GM12872 (cell line): ENCODE data around the gene PCDHA1.

Experiments
- TF ChIP-seq, protein P1 (sequence below): IDR thresholded peaks from 3 replicates; pipeline ENCODE4 v1.5.1; 2011; ENCODE audit warnings: low read depth, mild to moderate bottlenecking, low read length, moderate library complexity; ENCODE audit not compliant: insufficient read depth

Gene PCDHA1

GRCh38 chr5:140806834-140807775 is 21.2 kb downstream of the PCDHA1 start, which contains the start of gene PCDHA4:
Gene PCDHA4, plus strand, starts transcription at chr5:140807068.
- TF ChIP-seq, protein P1, sequence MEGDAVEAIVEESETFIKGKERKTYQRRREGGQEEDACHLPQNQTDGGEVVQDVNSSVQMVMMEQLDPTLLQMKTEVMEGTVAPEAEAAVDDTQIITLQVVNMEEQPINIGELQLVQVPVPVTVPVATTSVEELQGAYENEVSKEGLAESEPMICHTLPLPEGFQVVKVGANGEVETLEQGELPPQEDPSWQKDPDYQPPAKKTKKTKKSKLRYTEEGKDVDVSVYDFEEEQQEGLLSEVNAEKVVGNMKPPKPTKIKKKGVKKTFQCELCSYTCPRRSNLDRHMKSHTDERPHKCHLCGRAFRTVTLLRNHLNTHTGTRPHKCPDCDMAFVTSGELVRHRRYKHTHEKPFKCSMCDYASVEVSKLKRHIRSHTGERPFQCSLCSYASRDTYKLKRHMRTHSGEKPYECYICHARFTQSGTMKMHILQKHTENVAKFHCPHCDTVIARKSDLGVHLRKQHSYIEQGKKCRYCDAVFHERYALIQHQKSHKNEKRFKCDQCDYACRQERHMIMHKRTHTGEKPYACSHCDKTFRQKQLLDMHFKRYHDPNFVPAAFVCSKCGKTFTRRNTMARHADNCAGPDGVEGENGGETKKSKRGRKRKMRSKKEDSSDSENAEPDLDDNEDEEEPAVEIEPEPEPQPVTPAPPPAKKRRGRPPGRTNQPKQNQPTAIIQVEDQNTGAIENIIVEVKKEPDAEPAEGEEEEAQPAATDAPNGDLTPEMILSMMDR = peak; percentile 42; the same call in 2 of the 3 replicates

GRCh38 chr5:140808889-140809291 is 22.9 kb downstream of the PCDHA1 start:
- TF ChIP-seq, protein P1 = no peak

DNA sequence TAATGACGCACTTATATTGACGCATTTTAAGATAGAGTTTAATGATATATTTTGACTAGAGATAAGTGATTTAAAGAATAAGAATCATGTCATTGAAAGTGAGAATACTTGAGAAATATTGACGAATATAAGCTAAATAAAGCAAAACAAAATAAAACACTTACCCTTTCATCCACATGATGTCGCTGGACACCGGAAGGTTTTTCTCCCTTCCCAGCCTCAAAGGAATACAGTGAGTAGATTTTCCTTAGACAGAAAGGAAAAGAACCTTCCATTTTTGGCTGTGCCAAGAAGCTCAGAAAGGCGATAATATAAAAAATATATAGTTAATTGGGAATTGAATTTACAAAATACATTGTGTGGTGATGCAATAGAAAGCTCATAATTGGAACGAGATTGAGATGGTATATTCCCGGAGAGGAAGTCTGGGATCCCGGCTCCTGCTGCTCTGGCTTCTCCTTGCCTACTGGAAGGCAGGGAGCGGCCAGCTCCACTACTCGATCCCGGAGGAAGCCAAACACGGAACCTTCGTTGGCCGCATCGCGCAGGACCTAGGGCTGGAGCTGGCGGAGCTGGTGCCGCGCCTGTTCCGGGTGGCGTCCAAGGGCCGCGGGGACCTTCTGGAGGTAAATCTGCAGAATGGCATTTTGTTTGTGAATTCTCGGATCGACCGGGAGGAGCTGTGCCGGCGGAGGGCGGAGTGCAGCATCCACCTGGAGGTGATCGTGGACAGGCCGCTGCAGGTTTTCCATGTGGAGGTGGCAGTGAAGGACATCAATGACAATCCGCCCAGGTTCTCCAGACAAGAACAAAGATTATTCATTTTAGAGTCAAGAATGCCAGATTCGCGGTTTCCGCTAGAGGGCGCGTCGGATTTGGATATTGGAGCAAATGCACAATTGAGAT is 35.7 kb downstream of the PCDHA1 start, which contains the start of gene PCDHA5:
TSS of gene PCDHA5 (plus strand) at position 239 of the 906 bp plus-strand sequence.
- TF ChIP-seq, protein P1 = no peak

DNA sequence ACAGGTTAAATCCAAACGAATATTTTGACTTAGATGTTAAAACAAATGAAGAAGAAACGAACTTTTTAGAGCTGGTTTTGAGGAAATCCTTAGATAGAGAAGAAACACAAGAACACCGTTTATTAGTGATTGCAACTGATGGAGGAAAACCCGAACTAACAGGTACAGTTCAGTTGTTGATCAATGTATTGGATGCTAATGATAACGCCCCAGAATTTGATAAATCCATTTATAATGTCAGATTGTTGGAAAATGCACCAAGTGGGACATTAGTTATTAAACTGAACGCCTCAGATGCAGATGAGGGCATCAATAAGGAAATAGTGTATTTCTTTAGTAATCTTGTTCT is 36.3 kb downstream of the PCDHA1 start:
- TF ChIP-seq, protein P1 = no peak

GRCh38 chr5:140823475-140823874 is 37.5 kb downstream of the PCDHA1 start:
- TF ChIP-seq, protein P1 = no peak

GRCh38 chr5:140827704-140828361 is 41.9 kb downstream of the PCDHA1 start, which contains the start of gene PCDHA6:
Gene PCDHA6, plus strand, starts transcription at chr5:140827960. Its CDS starts 132 bp downstream, at chr5:140828092.
- TF ChIP-seq, protein P1 = no peak
